ENCODE measurements around the gene B3GALT2. TPM values are rescaled to one million over a fixed set of nuclear protein-coding genes. Genes with fewer than 3 reads are reported as not detected.

B3GALT2 gene
- total RNA-seq, 1 experiment from 2014 or later = not detected

DNA sequence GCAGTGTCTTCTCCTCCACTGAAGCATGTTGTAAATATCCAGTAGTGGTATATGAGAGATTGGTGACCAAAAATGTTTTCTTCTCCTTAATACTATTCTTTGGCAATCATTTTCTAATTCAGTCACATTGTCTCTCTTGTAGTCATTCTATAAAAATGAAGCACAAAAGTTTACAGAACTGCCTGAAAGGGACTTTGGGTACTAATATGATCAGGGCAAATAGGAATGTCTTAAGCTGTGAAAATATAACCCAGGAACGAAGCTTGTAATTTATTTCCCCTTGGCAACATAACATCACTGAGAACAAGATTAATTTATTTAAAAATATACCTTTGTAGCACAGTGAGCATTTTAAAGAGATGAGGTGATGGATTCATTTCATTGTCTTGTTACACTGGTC lies 4.9 kb downstream of the B3GALT2 start:
- no peak overlapping the region for H3T11ph ChIP-seq (ENCODE audit: low read length)
- no peak overlapping the region for H3K4me3 Mint-ChIP-seq
- no peak overlapping the region for H2BK5ac ChIP-seq (ENCODE audit: insufficient read length, low read length)
- no peak overlapping the region for H3K18ac ChIP-seq (ENCODE audit: insufficient read length, low read depth, low read length)
- H3K27me3 ChIP-seq (ENCODE audit: insufficient read depth, low read length) = no peaks in the 10 kb centered on the region
- no peaks in the 10 kb centered on the region; the same call in 1 of the 2 replicates for H3K79me2 ChIP-seq (ENCODE audit: insufficient read depth, low read length)
- H3K27ac Mint-ChIP-seq = peak overlapping the region in 2 of 3 experiments; percentile 6 to 69; a peak in 1 of 7 replicates
- H4K91ac ChIP-seq (ENCODE audit: insufficient read length, low read depth, low read length) = no peak overlapping the region
- no peaks in the 10 kb centered on the region for H3K9me3 ChIP-seq (ENCODE audit: control insufficient read depth, low read depth, low read length)
- H4K20me1 ChIP-seq (ENCODE audit: control insufficient read depth, insufficient read depth, insufficient read length) = no peaks in the 10 kb centered on the region
- H2BK12ac ChIP-seq (ENCODE audit: insufficient read length, low read depth, low read length) = no peak overlapping the region
- no peak overlapping the region for H3K56ac ChIP-seq (ENCODE audit: insufficient read length, low read depth, low read length)
- no peak overlapping the region for H3K4me2 ChIP-seq (ENCODE audit: insufficient read depth, insufficient read length, low read length)
- 0 out of 7 replicates have a peak, but pooled peaks cover 0 to 3% (median 0%) of the 10 kb centered on the region in 3 experiments for H3K36me3 Mint-ChIP-seq (ENCODE audit: insufficient read depth in 1 of 3, low read depth in 3 of 3)
- no peak overlapping the region for H2BK15ac ChIP-seq (ENCODE audit: low read depth, low read length)
- H4K8ac ChIP-seq (replicated peaks; ENCODE audit: insufficient read length, low read depth, low read length) = no peak overlapping the region
- no peaks in the 10 kb centered on the region for H3K27me3 Mint-ChIP-seq (ENCODE audit: low read depth)
- H4K5ac ChIP-seq (ENCODE audit: insufficient read length, low read depth, low read length) = no peak overlapping the region
- TF ChIP-seq, protein P1, sequence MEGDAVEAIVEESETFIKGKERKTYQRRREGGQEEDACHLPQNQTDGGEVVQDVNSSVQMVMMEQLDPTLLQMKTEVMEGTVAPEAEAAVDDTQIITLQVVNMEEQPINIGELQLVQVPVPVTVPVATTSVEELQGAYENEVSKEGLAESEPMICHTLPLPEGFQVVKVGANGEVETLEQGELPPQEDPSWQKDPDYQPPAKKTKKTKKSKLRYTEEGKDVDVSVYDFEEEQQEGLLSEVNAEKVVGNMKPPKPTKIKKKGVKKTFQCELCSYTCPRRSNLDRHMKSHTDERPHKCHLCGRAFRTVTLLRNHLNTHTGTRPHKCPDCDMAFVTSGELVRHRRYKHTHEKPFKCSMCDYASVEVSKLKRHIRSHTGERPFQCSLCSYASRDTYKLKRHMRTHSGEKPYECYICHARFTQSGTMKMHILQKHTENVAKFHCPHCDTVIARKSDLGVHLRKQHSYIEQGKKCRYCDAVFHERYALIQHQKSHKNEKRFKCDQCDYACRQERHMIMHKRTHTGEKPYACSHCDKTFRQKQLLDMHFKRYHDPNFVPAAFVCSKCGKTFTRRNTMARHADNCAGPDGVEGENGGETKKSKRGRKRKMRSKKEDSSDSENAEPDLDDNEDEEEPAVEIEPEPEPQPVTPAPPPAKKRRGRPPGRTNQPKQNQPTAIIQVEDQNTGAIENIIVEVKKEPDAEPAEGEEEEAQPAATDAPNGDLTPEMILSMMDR (conservative IDR thresholded peaks at IDR 0.05) = no peak
- no peak overlapping the region for H3K9ac ChIP-seq (ENCODE audit: extremely low read depth, insufficient read length, low read length)
- H3K14ac ChIP-seq (ENCODE audit: insufficient read depth, low read length) = no peak overlapping the region
- no peak overlapping the region for H3K27ac ChIP-seq (ENCODE audit: insufficient read length, low read depth, low read length)
- no peak overlapping the region for H3K23ac ChIP-seq (ENCODE audit: insufficient read length, low read depth, low read length)
- H3K4me1 Mint-ChIP-seq = peaks cover 13% of the 10 kb centered on the region in 2 experiments
- no peak overlapping the region for H3K4ac ChIP-seq (ENCODE audit: low read depth, low read length)
- H2AK5ac ChIP-seq (ENCODE audit: insufficient read length, low read length) = no peak overlapping the region
- H3K79me1 ChIP-seq (ENCODE audit: insufficient read depth, low read depth, low read length, poor library complexity, severe bottlenecking) = peaks cover 2% of the 10 kb centered on the region
- no peaks in the 10 kb centered on the region for H3K4me1 ChIP-seq (ENCODE audit: insufficient read depth, low read length)
- no CpG with 5 or more reads among the region's 1 CpG for WGBS (ENCODE audit: extremely low coverage, insufficient read length, low lambda C conversion rate)
- DNase-seq = no peak
- no peak overlapping the region for H2BK20ac ChIP-seq (ENCODE audit: low read depth, low read length, poor library complexity, severe bottlenecking)
- H3K23me2 ChIP-seq (ENCODE audit: insufficient read length, low read depth, low read length, poor library complexity, severe bottlenecking) = no peaks in the 10 kb centered on the region
- H2BK120ac ChIP-seq (ENCODE audit: low read depth, low read length, poor library complexity, severe bottlenecking) = no peak overlapping the region
- H2AFZ ChIP-seq (ENCODE audit: low read length) = no peak overlapping the region
- H3K9me3 Mint-ChIP-seq = no peaks in the 10 kb centered on the region
